ENCODE measurements around the gene OBSCN. TPM values are rescaled to one million over a fixed set of nuclear protein-coding genes. Genes with fewer than 3 reads are reported as not detected.

Gene OBSCN
- total RNA-seq, 2 donors from 2014 or later, result 14.5 to 34.9 TPM

DNA sequence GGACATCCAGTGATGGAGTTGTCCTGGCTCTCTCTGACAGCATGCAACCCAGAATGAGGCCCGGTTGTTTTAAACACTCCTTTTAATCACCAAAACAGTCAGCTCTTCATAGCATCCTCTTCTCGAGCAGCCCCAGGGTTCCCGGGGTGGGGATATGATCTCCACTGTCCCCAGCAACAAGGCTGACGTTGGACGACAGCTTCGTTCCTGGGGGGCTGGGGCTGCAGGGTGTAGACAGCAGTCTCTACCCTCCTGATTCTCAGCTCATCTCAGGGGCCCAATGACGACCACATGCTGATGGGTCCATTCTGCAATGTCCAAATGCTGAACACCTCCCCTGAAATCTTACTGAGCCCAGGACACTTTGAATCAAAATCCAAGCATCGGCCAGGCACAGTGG is 171.8 kb downstream of the OBSCN start:
- no peak overlapping the region for H3K27ac ChIP-seq
- no peaks in the 10 kb centered on the region for H3K36me3 ChIP-seq (replicated peaks in 1 of 2; ENCODE audit: insufficient read depth in 1 of 2, low read depth in 2 of 2)
- 77 to 86% methylated on average over 8 of the region's 8 CpGs for WGBS, 2 donors
- H3K27me3 ChIP-seq, result no peaks in the 10 kb centered on the region
- ATAC-seq, result no peak
- intact Hi-C loops (cut with DNase I), result no loop called here
- H3K9me3 ChIP-seq, result no peaks in the 10 kb centered on the region
- DNase-seq, result peak in 1 of 4 donors; percentile 7
- peaks cover 17% of the 10 kb centered on the region for H3K4me1 ChIP-seq
- H3K4me3 ChIP-seq, result no peak overlapping the region
- no peak for TF ChIP-seq POLR2A (IDR thresholded peaks at IDR 0.05)
- TF ChIP-seq, protein P1, sequence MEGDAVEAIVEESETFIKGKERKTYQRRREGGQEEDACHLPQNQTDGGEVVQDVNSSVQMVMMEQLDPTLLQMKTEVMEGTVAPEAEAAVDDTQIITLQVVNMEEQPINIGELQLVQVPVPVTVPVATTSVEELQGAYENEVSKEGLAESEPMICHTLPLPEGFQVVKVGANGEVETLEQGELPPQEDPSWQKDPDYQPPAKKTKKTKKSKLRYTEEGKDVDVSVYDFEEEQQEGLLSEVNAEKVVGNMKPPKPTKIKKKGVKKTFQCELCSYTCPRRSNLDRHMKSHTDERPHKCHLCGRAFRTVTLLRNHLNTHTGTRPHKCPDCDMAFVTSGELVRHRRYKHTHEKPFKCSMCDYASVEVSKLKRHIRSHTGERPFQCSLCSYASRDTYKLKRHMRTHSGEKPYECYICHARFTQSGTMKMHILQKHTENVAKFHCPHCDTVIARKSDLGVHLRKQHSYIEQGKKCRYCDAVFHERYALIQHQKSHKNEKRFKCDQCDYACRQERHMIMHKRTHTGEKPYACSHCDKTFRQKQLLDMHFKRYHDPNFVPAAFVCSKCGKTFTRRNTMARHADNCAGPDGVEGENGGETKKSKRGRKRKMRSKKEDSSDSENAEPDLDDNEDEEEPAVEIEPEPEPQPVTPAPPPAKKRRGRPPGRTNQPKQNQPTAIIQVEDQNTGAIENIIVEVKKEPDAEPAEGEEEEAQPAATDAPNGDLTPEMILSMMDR (IDR thresholded peaks at IDR 0.05), result no peak

DNA sequence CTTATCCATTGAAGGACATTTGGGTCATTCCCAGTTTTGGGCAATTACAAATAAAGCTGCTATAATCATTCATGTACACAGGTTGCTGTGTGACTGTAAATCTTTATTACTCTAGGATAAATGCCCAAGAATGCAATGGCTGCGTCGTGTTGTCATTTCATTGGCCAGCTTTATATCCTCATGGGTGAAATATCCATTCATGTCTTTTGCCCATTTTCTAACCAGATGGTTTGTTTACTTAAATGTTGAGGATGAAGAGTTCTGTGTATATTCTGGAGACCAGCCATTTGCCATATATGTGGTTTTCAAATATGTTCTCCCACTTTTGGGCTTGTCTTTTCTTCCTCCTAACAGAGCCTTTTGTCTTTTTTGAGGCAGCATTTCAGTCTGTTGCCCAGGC is 173.5 kb downstream of the OBSCN start:
- Histone ChIP-seq H3K27me3 (no peaks in the 10 kb centered on the region), H3K9me3 (no peaks in the 10 kb centered on the region), H3K36me3 (replicated peaks in 1 of 2; ENCODE audit: insufficient read depth in 1 of 2, low read depth in 2 of 2) (no peaks in the 10 kb centered on the region), H3K27ac (no peak overlapping the region), H3K4me3 (no peak overlapping the region), H3K4me1 (peaks cover 17% of the 10 kb centered on the region)
- no peak for ATAC-seq
- intact Hi-C loops (cut with DNase I), result no loop called here
- no peak for TF ChIP-seq POLR2A (IDR thresholded peaks at IDR 0.05)
- TF ChIP-seq, protein P1 (IDR thresholded peaks at IDR 0.05), result no peak
- 58 to 87% methylated on average over 2 of the region's 2 CpGs for WGBS, 2 donors
- DNase-seq, result no peak

DNA sequence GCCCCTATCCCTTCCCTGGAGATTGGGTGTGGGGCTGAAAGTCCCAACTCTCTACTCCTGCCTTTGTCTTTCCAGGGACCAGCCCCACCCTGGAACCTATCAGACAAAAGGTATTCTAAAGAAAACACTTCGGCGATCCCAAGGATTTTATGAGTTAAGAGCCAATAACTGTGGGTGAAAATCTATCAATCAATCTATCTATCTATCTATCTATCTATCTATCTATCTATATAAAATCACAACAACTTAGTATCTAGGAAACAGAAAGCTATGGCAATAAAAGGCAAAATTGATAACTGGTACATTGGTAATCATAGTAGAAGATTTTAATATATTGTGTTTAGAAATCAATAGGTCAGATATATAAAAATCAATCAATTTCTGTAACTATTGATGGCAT is 175.9 kb downstream of the OBSCN start:
- Histone ChIP-seq H3K4me3 (no peak overlapping the region), H3K9me3 (no peaks in the 10 kb centered on the region), H3K27me3 (no peaks in the 10 kb centered on the region), H3K36me3 (replicated peaks in 1 of 2; ENCODE audit: insufficient read depth in 1 of 2, low read depth in 2 of 2) (no peaks in the 10 kb centered on the region), H3K4me1 (peaks cover 8% of the 10 kb centered on the region), H3K27ac (no peak overlapping the region)
- ATAC-seq (no peak), DNase-seq (no peak)
- WGBS, 2 donors, result 83 to 89% methylated on average over 2 of the region's 2 CpGs
- TF ChIP-seq, protein P1 (IDR thresholded peaks at IDR 0.05), result no peak
- TF ChIP-seq POLR2A (IDR thresholded peaks at IDR 0.05), result no peak
- intact Hi-C loops (cut with DNase I), result no loop called here

DNA sequence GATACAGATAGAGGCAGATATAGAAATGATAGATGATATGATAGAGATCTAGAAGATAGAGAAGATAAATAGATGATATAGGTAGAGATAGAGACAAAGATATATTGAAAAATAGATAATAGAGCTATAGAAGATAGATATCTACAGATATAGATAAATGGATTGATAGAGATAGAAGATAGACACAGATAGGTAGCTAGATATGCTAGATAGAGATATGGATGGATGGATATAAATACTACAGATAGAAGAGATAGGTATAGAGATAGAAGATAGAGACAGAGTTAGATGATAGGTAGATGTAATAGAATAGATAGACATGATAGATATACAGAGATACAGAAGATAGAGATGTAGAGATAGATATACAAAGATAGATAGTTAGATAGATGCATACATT is 177.4 kb downstream of the OBSCN start:
- H3K9me3 ChIP-seq, result no peaks in the 10 kb centered on the region
- H3K4me3 ChIP-seq, result no peak overlapping the region
- H3K4me1 ChIP-seq, result no peaks in the 10 kb centered on the region
- DNase-seq (no peak), ATAC-seq (no peak)
- intact Hi-C loops (cut with DNase I), result no loop called here
- H3K27me3 ChIP-seq, result no peaks in the 10 kb centered on the region
- H3K36me3 ChIP-seq (replicated peaks in 1 of 2; ENCODE audit: insufficient read depth in 1 of 2, low read depth in 2 of 2), result no peaks in the 10 kb centered on the region
- TF ChIP-seq POLR2A (IDR thresholded peaks at IDR 0.05), result no peak
- TF ChIP-seq, protein P1 (IDR thresholded peaks at IDR 0.05), result no peak
- H3K27ac ChIP-seq, result no peak overlapping the region

DNA sequence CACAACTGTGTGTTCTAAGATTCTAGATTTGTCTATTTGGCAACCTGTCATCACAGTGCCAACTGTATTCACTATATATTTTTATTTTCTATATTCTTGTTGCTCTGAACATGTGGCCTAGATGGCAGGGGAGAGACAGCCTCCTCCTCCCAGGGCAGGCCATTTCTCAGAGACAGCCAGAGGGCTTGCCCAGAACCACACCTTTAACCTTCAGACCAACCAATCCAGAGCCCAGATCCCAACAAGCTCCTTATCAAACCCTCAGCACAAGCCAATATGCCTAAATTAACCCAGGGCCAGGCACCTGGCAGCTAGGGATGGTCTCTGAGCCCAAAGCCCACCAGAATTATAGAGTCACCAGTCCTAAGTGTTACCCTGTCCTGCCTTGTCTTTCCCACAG is 179.5 kb downstream of the OBSCN start:
- ATAC-seq (no peak), DNase-seq (no peak)
- Histone ChIP-seq H3K27me3 (no peaks in the 10 kb centered on the region), H3K4me3 (no peak overlapping the region), H3K4me1 (no peaks in the 10 kb centered on the region), H3K36me3 (replicated peaks in 1 of 2; ENCODE audit: insufficient read depth in 1 of 2, low read depth in 2 of 2) (no peaks in the 10 kb centered on the region), H3K27ac (no peak overlapping the region), H3K9me3 (no peaks in the 10 kb centered on the region)
- TF ChIP-seq POLR2A (IDR thresholded peaks at IDR 0.05), result no peak
- TF ChIP-seq, protein P1 (IDR thresholded peaks at IDR 0.05), result no peak
- intact Hi-C loops (cut with DNase I), result no loop called here
